CD4-positive, alpha-beta memory T cell (primary cell): ENCODE results near the gene PIGBOS1. TPM values are rescaled to one million over a fixed set of nuclear protein-coding genes. Genes with fewer than 3 reads are reported as not detected.
"Not testable (repeated sequence)": the region's sequence is repeated elsewhere in the genome, so short reads cannot be mapped to it uniquely, and the experiment has no call there.

Source experiments
- CTCF ChIA-PET: fragments of 350-600 bp; sonication (Branson Sonifier 250); formaldehyde crosslinking; loops from one replicate; lab custom pipeline; 2021; ENCODE audit warnings: inconsistent platforms; ENCODE audit not compliant: partially characterized antibody; lab: Charles Lee
- POLR2A ChIA-PET: fragments of 350-600 bp; sonication (Branson Sonifier 250); formaldehyde crosslinking; loops from one replicate; lab custom pipeline; 2021; ENCODE audit not compliant: partially characterized antibody; lab: Charles Lee
- DNase-seq, 5 donors: peaks; one replicate each; pipeline versions ENCODE4 v3.0.0 to v3.0.0-alpha.2; 2020 to 2022; ENCODE audit warnings: mixed read lengths in 1 of 5
- H3K27ac ChIP-seq: one replicate; pipeline ENCODE4 v1.7.0; 2013; ENCODE audit warnings: low read depth, low read length
- H3K27me3 ChIP-seq: 2 replicates; pipeline ENCODE4 v1.7.0; 2013; ENCODE audit warnings: mild to moderate bottlenecking, low read length, moderate library complexity; ENCODE audit not compliant: insufficient read depth
- H3K36me3 ChIP-seq: 2 replicates; pipeline ENCODE4 v1.7.0; 2013; ENCODE audit warnings: mild to moderate bottlenecking, low read length, moderate library complexity; ENCODE audit not compliant: insufficient read depth
- H3K4me1 ChIP-seq: 2 replicates; pipeline ENCODE4 v1.7.0; 2013; ENCODE audit warnings: mild to moderate bottlenecking, low read length, moderate library complexity; ENCODE audit not compliant: insufficient read depth
- H3K4me3 ChIP-seq, 2 donors: one replicate each; pipeline ENCODE4 v1.7.0; 2013; ENCODE audit warnings: low read length in 2 of 2, mild to moderate bottlenecking in 1 of 2
- H3K9me3 ChIP-seq, 2 donors: one replicate each; pipeline ENCODE4 v1.7.0; 2013; ENCODE audit warnings: low read length in 2 of 2, control low read depth in 1 of 2; ENCODE audit not compliant: control insufficient read depth in 1 of 2
- H3K27ac Mint-ChIP-seq, 7 donors: one replicate each; pipeline ENCODE4 v1.8.0; 2020 to 2021; ENCODE audit warnings: mixed read lengths in 7 of 7, mild to moderate bottlenecking in 6 of 7, inconsistent platforms in 3 of 7, moderate library complexity in 3 of 7
- H3K27me3 Mint-ChIP-seq, 2 donors: one replicate each; pipeline ENCODE4 v1.8.0; 2020 to 2021; ENCODE audit warnings: mixed read lengths in 2 of 2
- H3K36me3 Mint-ChIP-seq, 2 donors: one replicate each; pipeline ENCODE4 v1.8.0; 2020 to 2021; ENCODE audit warnings: mixed read lengths in 2 of 2, inconsistent platforms in 1 of 2, mild to moderate bottlenecking in 1 of 2
- H3K4me1 Mint-ChIP-seq, 4 donors: one replicate each; pipeline ENCODE4 v1.8.0; 2020 to 2021; ENCODE audit warnings: mixed read lengths in 4 of 4, mild to moderate bottlenecking in 1 of 4
- H3K4me3 Mint-ChIP-seq, 8 donors: one replicate each; pipeline ENCODE4 v1.8.0; 2020 to 2021; ENCODE audit warnings: mixed read lengths in 8 of 8, mild to moderate bottlenecking in 7 of 8, moderate library complexity in 6 of 8, inconsistent platforms in 3 of 8
- H3K9me3 Mint-ChIP-seq, 8 donors: one replicate each; pipeline ENCODE4 v1.8.0; 2020 to 2021; ENCODE audit warnings: mixed read lengths in 8 of 8, mild to moderate bottlenecking in 5 of 8, inconsistent platforms in 3 of 8, moderate library complexity in 1 of 8
- intact Hi-C: fragments of 100-400 bp; cut with micrococcal nuclease; formaldehyde crosslinking; loops from one replicate; pipeline ENCODE4 v1.15.1; 2023
- polyA plus RNA-seq, 2 donors: library from polyadenylated mRNA; unstranded; fragments of 300-500 nt; fragmentation: Illumina TruSeq; gene quantifications; one replicate each; pipeline ENCODE4 v1.2.3, GENCODE V29; 2021
- total RNA-seq, 2 experiments: library from RNA; stranded (reverse); gene quantifications; one replicate each; pipeline ENCODE4 v1.2.3, GENCODE V29; 2021

The PIGBOS1 gene
- total and polyA plus RNA-seq, 4 experiments from 2014 or later: 14.1 to 37.8 (median 24.0) TPM

DNA sequence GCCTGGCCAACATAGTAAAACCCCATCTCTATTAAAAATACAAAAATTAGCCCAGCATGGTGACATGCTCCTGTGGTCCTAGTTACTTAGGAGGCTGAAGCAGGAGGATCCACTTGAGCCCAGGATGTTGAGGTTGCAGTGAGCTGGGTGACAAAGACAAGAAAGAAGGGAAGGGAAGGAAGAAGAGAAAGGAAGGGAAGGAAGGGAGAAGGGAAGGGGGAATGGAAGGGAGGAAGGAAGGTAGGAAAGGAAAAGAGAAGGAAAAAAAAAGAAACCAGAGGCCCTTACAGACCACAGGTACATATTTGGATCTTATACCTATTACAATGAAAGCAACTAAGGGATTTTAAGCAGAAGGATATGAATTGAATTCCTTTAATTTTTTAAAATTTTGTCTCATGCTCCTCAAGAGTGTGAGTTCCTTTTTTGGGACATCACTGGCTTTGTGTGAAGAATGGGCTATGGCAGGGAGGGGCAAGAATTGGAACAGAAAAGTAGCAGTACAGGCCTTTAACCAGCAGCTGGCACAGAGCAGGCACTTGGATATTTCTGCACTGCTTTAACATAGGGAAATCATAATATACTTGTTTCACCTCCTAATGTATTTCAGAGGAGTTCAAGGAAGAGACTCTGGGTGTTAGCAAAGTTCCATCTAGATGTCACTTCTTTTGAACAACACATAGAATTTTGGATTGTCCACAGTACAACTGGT, 37.2 kb downstream of the PIGBOS1 start:
- ChIA-PET CTCF (interaction anchor here (0.6 to 4.5 kb wide), 10 partner anchors 10 to 127 kb away, joined by 3 to 22 read pairs (median 4); partner anchors contain the start of genes CCPG1 and PIERCE2), POLR2A (interaction anchor here (1.0 to 14.7 kb wide), 5 partner anchors 9 to 85 kb away, joined by 4 to 201 read pairs (median 10); partner anchors contain the start of genes PIGB, PIGBOS1 and RSL24D1)
- Histone ChIP-seq H3K27me3 (no peaks in the 10 kb centered on the region), H3K4me1 (peaks cover 90% of the 10 kb centered on the region), H3K27ac (peak overlapping the region; percentile 47), H3K4me3 (no peak overlapping the region), H3K36me3 (no peaks in the 10 kb centered on the region), H3K9me3 (no peaks in the 10 kb centered on the region)
- no peaks in the 10 kb centered on the region for H3K27me3 Mint-ChIP-seq
- no peak for DNase-seq
- H3K4me1 Mint-ChIP-seq: peaks cover 77 to 99% (median 91%) of the 10 kb centered on the region in 4 donors
- H3K4me3 Mint-ChIP-seq: peak overlapping the region in 7 of 8 donors; percentile 29 to 74 (median 69)
- H3K9me3 Mint-ChIP-seq: no peaks in the 10 kb centered on the region
- peak overlapping the region; percentile 87 to 96 (median 92) for H3K27ac Mint-ChIP-seq
- H3K36me3 Mint-ChIP-seq: peaks cover 6 to 13% of the 10 kb centered on the region in 2 donors
- intact Hi-C loops: no loop called here

DNA sequence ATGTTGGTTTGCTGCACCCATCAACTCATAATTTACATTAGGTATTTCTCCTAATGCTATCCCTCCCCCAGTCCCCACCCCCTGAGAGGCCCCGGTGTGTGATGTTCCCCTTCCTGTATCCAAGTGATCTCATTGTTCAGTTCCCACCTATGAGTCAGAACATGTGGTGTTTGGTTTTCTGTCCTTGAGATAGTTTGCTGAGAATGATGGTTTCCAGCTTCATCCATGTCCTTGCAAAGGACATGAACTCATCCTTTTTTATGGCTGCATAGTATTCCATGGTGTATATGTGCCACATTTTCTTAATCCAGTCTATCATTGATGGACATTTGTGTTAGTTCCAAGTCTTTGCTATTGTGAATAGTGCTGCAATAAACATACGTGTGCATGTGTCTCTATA, 38.3 kb downstream of the PIGBOS1 start:
- H3K36me3 ChIP-seq, H3K27me3 ChIP-seq, H3K27ac ChIP-seq, H3K27me3 Mint-ChIP-seq, H3K36me3 Mint-ChIP-seq, H3K4me3 ChIP-seq, H3K9me3 Mint-ChIP-seq, H3K9me3 ChIP-seq, intact Hi-C loops: not testable (repeated sequence)
- ChIA-PET CTCF (interaction anchor here (0.9 to 4.5 kb wide), 3 partner anchors 11 to 62 kb away, joined by 3 to 22 read pairs (median 4); no protein-coding TSS in a partner anchor), POLR2A (interaction anchor here (0.9 to 14.7 kb wide), 4 partner anchors 13 to 49 kb away, joined by 3 to 201 read pairs (median 4); partner anchors contain the start of genes PIGB and PIGBOS1)
- peak in 1 of 5 donors; percentile 71 for DNase-seq
- Mint-ChIP-seq H3K27ac (peak overlapping the region; percentile 87 to 96 (median 92)), H3K4me3 (peak overlapping the region in 5 of 8 donors; percentile 3 to 70 (median 18)), H3K4me1 (peaks cover 72 to 99% (median 89%) of the 10 kb centered on the region in 4 donors)
- H3K4me1 ChIP-seq: peaks cover 90% of the 10 kb centered on the region

DNA sequence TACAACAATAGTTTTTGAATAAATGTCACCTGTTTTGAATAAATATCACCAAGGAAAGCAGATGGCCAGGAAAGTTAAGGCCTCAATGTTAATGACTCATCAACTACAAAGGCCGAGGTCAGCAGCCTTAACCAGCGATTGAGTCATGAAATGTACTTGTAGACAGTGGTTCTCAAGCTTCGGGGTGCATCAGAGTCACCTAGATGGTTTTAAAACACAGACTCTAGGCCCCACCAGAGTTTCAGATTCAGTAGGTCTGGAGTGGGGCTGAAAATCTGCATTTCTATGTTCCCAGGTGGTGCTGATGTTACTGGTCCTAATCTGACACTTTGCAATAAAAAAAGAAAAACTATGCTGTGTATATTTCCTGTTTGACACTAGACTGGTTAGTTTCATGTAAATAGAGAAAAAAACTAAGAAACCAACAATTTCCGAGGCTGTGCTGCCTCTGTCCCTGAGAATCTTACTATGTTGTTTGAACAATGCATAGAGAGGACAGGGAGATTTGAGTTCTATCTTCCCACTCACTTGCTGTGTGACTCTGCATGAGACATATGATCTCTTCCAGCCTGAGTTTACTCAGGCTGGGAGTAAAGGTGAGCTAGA, 39.1 kb downstream of the PIGBOS1 start:
- peak; percentile 38 to 88 (median 45) for DNase-seq
- Mint-ChIP-seq H3K9me3 (no peaks in the 10 kb centered on the region), H3K27me3 (no peaks in the 10 kb centered on the region), H3K27ac (peak overlapping the region; percentile 87 to 98 (median 95)), H3K4me3 (peak overlapping the region; percentile 33 to 88 (median 70)), H3K4me1 (peaks cover 72 to 99% (median 86%) of the 10 kb centered on the region in 4 donors), H3K36me3 (peaks cover 0 to 6% of the 10 kb centered on the region in 2 donors)
- CTCF ChIA-PET: interaction anchor here (2.3 to 4.5 kb wide), 2 partner anchors 39 to 61 kb away, joined by 4 to 22 read pairs; no protein-coding TSS in a partner anchor
- Histone ChIP-seq H3K36me3 (no peaks in the 10 kb centered on the region), H3K27ac (peak overlapping the region; percentile 56), H3K4me1 (peaks cover 90% of the 10 kb centered on the region), H3K9me3 (no peaks in the 10 kb centered on the region), H3K27me3 (no peaks in the 10 kb centered on the region), H3K4me3 (peak overlapping the region; percentile 14 to 25)
- POLR2A ChIA-PET: interaction anchor here (0.9 to 14.7 kb wide), 6 partner anchors 8 to 83 kb away, joined by 3 to 201 read pairs (median 5); partner anchors contain the start of genes PIGB, PIGBOS1 and RSL24D1
- intact Hi-C loops: loop anchor here (1.0 kb wide), 1 partner anchor 10 kb away; no protein-coding TSS in a partner anchor

DNA sequence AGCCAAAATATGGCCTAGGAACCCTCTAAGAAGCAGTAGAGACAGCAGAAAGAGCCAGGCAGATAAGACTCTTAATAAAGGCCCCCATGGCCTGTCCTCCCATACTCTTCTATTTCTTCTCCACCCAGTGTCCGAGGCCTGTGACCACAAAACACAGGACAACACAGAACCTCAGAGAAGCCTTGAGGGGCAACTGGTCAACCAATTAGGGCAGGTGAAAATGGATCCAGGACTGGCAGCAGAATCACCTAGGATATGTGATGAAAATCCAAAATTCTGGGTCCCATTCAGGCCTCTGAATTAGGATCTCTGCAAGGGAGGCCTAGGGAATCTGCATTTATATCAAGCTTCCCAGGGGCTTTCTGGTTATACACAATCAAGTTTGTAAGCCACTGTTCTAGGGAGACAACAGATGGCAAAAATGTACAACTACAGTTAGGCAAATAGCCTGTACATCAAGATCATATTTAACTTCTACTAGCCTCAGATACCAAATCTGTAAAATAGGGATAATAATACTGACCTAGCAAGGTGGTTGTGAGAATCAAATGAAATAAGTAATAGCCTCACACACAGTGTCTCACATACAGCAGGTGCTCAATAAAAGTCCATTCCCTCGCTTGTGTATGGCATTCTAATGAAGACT, 39.7 kb downstream of the PIGBOS1 start:
- peak overlapping the region; percentile 56 for H3K27ac ChIP-seq
- intact Hi-C loops: loop anchor here (1.0 kb wide), 1 partner anchor 11 kb away; no protein-coding TSS in a partner anchor
- no peaks in the 10 kb centered on the region for H3K27me3 ChIP-seq
- H3K36me3 Mint-ChIP-seq: peaks cover 0 to 6% of the 10 kb centered on the region in 2 donors
- peak overlapping the region; percentile 33 to 88 (median 70) for H3K4me3 Mint-ChIP-seq
- no peak for DNase-seq
- no peaks in the 10 kb centered on the region for H3K36me3 ChIP-seq
- H3K4me3 ChIP-seq: peak overlapping the region; percentile 14 to 25
- POLR2A ChIA-PET: interaction anchor here (1.2 to 14.7 kb wide), 4 partner anchors 9 to 82 kb away, joined by 5 to 201 read pairs (median 6); partner anchors contain the start of gene RSL24D1
- no peaks in the 10 kb centered on the region for H3K9me3 Mint-ChIP-seq
- no peaks in the 10 kb centered on the region for H3K9me3 ChIP-seq
- CTCF ChIA-PET: interaction anchor here (4.5 kb wide), 1 partner anchor 61 kb away, joined by 22 read pairs; no protein-coding TSS in a partner anchor
- H3K4me1 Mint-ChIP-seq: peaks cover 67 to 95% (median 81%) of the 10 kb centered on the region in 4 donors
- peak overlapping the region; percentile 87 to 98 (median 95) for H3K27ac Mint-ChIP-seq
- peaks cover 84% of the 10 kb centered on the region for H3K4me1 ChIP-seq
- H3K27me3 Mint-ChIP-seq: no peaks in the 10 kb centered on the region

DNA sequence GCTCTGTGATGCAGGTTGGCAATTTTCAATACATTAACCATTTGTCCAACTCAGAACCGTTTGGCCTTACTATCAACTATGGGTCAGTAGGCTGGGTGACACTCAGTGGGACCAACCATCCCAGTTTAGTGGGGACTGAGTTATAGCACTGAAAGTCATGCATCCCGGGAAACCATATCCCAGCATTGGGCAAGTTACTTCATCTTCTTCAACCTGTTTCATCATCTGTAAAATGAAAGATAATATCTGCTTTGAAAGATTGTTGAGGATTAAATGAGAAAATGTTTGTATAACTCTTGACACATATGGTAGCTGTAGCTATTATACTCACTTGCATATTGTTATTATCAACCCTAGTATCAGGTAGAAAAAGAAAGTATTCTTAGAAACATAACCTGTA, 41.2 kb downstream of the PIGBOS1 start:
- no peaks in the 10 kb centered on the region for H3K27me3 Mint-ChIP-seq
- Histone ChIP-seq H3K27me3 (no peaks in the 10 kb centered on the region), H3K9me3 (no peaks in the 10 kb centered on the region), H3K4me1 (peaks cover 72% of the 10 kb centered on the region), H3K27ac (peak overlapping the region; percentile 69), H3K36me3 (no peaks in the 10 kb centered on the region), H3K4me3 (peak overlapping the region; percentile 3 to 25)
- peaks cover 61 to 92% (median 79%) of the 10 kb centered on the region in 4 donors for H3K4me1 Mint-ChIP-seq
- intact Hi-C loops: loop anchor here (1.0 kb wide), 1 partner anchor 10 kb away; no protein-coding TSS in a partner anchor
- POLR2A ChIA-PET: interaction anchor here (1.0 to 14.7 kb wide), 9 partner anchors 10 to 130 kb away, joined by 3 to 201 read pairs (median 4); partner anchors contain the start of genes CCPG1, PIERCE2, PIGB and PIGBOS1
- no peaks in the 10 kb centered on the region for H3K9me3 Mint-ChIP-seq
- H3K36me3 Mint-ChIP-seq: peaks cover 3 to 11% of the 10 kb centered on the region in 2 donors
- peak overlapping the region; percentile 87 to 98 (median 96) for H3K27ac Mint-ChIP-seq
- CTCF ChIA-PET: interaction anchor here (1.3 to 3.2 kb wide), 7 partner anchors 9 to 157 kb away, joined by 3 to 19 read pairs (median 5); no protein-coding TSS in a partner anchor
- H3K4me3 Mint-ChIP-seq: peak overlapping the region; percentile 57 to 92 (median 82)
- no peak for DNase-seq

DNA sequence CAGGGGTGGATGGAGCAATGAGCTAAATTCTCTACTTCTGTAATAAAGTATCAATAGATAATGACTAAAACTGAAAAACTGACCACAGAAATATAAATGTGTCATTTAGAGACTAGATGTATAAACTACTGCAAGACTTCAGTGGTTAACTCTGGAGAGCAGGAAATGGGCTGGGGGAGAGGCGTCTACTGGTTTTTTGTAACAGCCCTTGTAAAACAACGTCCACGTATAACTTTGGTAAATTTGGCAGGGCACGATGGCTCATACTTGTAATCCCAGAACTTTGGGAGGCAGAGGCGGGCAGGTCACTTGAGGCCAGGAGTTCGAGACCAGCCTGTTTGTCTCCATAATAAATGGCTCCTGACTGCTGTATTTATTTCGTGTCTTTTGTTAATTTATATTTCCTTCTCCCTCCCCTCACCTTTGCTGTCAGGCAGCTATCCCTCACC, 41.8 kb downstream of the PIGBOS1 start:
- intact Hi-C loops: loop anchor here (1.0 kb wide), 1 partner anchor 10 kb away; no protein-coding TSS in a partner anchor
- ChIA-PET POLR2A (interaction anchor here (1.0 to 14.7 kb wide), 10 partner anchors 9 to 131 kb away, joined by 3 to 201 read pairs (median 4); partner anchors contain the start of genes CCPG1, PIERCE2, PIGB and PIGBOS1), CTCF (interaction anchor here (0.7 to 3.2 kb wide), 9 partner anchors 10 to 158 kb away, joined by 3 to 19 read pairs (median 5); no protein-coding TSS in a partner anchor)
- H3K27me3 ChIP-seq: no peaks in the 10 kb centered on the region
- H3K4me1 ChIP-seq: peaks cover 72% of the 10 kb centered on the region
- Mint-ChIP-seq H3K4me3 (peak overlapping the region; percentile 57 to 92 (median 82)), H3K36me3 (peaks cover 3 to 11% of the 10 kb centered on the region in 2 donors), H3K27me3 (no peaks in the 10 kb centered on the region), H3K27ac (peak overlapping the region; percentile 87 to 98 (median 96)), H3K4me1 (peaks cover 59 to 90% (median 76%) of the 10 kb centered on the region in 4 donors), H3K9me3 (no peaks in the 10 kb centered on the region)
- peak overlapping the region; percentile 3 to 25 for H3K4me3 ChIP-seq
- no peaks in the 10 kb centered on the region for H3K9me3 ChIP-seq
- DNase-seq: peak; percentile 52 to 87 (median 53)
- no peaks in the 10 kb centered on the region for H3K36me3 ChIP-seq
- H3K27ac ChIP-seq: peak overlapping the region; percentile 69
